ENCODE results near the gene PLEKHA6. TPM values are rescaled to one million over a fixed set of nuclear protein-coding genes. Genes with fewer than 3 reads are reported as not detected.

The PLEKHA6 gene
- total and polyA plus RNA-seq, 8 donors, result 9.5 to 23.8 (median 15.0) TPM

- no peak for TF ChIP-seq CTCF (IDR thresholded peaks at IDR 0.05)
- Histone ChIP-seq H3K4me3 (no peak overlapping the region), H3K27me3 (no peaks in the 10 kb centered on the region), H3K27ac (no peak overlapping the region), H3K36me3 (peaks cover 0 to 24% (median 0%) of the 10 kb centered on the region in 3 donors), H3K9me3 (no peaks in the 10 kb centered on the region), H3K4me1 (no peaks in the 10 kb centered on the region)
- DNase-seq (no peak), FAIRE-seq (no peak), ATAC-seq (no peak)
- 92 to 93% methylated on average over 3 of the region's 3 CpGs for WGBS, 2 donors
- intact Hi-C loops (cut with DNase I), result no loop called here
These were observed 110.8 kb downstream of the PLEKHA6 start for GRCh38 chr1:204248954-204249353.

DNA sequence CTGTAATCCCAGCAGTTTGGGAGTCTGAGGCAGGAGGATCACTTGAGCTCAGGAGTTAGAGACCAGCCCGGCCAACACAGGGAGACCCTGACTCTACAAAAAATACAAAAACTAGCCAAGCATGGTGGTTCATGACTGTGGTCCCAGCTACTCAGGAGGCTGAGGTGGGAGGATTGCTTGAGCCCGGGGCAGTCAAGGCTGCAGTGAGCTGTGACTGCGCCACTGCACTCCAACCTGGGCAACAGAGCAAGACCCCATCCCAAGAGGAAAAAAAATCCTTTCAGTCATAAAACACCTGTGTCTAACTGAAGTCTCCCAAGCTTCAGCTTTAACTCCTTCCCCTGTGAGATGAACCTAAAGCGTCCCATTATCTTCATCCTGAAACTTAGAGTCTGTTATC lies 112.9 kb downstream of the PLEKHA6 start:
- H3K36me3 ChIP-seq, result peaks cover 0 to 24% (median 0%) of the 10 kb centered on the region in 3 donors
- DNase-seq (peak in 1 of 6 donors; percentile 27), ATAC-seq (no peak), FAIRE-seq (no peak)
- WGBS, 2 donors, result 94 to 96% methylated on average over 4 of the region's 4 CpGs
- TF ChIP-seq CTCF (IDR thresholded peaks at IDR 0.05), result no peak
- H3K9me3 ChIP-seq, result no peaks in the 10 kb centered on the region
- intact Hi-C loops (cut with DNase I), result no loop called here
- no peak overlapping the region for H3K27ac ChIP-seq
- no peak overlapping the region for H3K4me3 ChIP-seq
- H3K4me1 ChIP-seq, result no peaks in the 10 kb centered on the region
- no peaks in the 10 kb centered on the region for H3K27me3 ChIP-seq

GRCh38 chr1:204242920-204243319 lies 116.8 kb downstream of the PLEKHA6 start:
- H3K36me3 ChIP-seq, result peaks cover 0 to 36% (median 0%) of the 10 kb centered on the region in 3 donors
- no peaks in the 10 kb centered on the region for H3K27me3 ChIP-seq
- no peak for FAIRE-seq
- peak in 1 of 6 donors; percentile 54 for DNase-seq
- no peaks in the 10 kb centered on the region for H3K9me3 ChIP-seq
- no peak overlapping the region for H3K27ac ChIP-seq
- no peaks in the 10 kb centered on the region for H3K4me1 ChIP-seq
- intact Hi-C loops (cut with DNase I), result no loop called here
- no peak for TF ChIP-seq CTCF (IDR thresholded peaks at IDR 0.05)
- no peak for ATAC-seq
- WGBS, 2 donors, result 96 to 97% methylated on average over 10 of the region's 10 CpGs
- H3K4me3 ChIP-seq, result no peak overlapping the region

DNA sequence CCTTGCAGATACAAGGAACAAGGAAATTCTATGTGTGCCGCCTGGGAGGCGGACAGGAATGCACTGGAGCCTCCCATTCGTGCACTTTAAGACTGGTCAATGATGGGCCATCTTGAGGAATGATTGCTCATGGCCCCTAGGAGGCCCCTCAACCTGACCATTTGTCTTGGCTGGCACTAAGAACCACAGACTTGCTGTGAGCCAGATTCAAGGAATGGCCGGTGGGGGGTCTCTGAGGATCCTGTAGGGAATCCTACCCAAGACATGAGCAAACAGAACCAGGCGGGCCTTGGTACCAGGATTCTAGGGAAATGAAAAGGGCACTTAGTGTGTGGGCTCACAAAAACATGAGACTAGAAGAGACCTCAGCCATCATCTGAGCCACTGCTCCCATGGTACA lies 117.8 kb downstream of the PLEKHA6 start:
- no peak for ATAC-seq
- TF ChIP-seq CTCF (IDR thresholded peaks at IDR 0.05), result no peak
- 93 to 95% methylated on average over 5 of the region's 5 CpGs for WGBS, 2 donors
- Histone ChIP-seq H3K9me3 (no peaks in the 10 kb centered on the region), H3K27ac (no peak overlapping the region), H3K36me3 (peaks cover 0 to 30% (median 0%) of the 10 kb centered on the region in 3 donors), H3K27me3 (no peaks in the 10 kb centered on the region), H3K4me3 (no peak overlapping the region), H3K4me1 (no peaks in the 10 kb centered on the region)
- intact Hi-C loops (cut with DNase I), result no loop called here
- no peak for FAIRE-seq
- peak in 1 of 6 donors; percentile 29 for DNase-seq

- FAIRE-seq (no peak), ATAC-seq (peak in 2 of 4 donors; percentile 36 to 63), DNase-seq (peak in 1 of 6 donors; percentile 30)
- TF ChIP-seq CTCF (IDR thresholded peaks at IDR 0.05), result no peak
- 67 to 78% methylated on average over 2 of the region's 2 CpGs for WGBS, 2 donors
- Histone ChIP-seq H3K4me3 (no peak overlapping the region), H3K9me3 (no peaks in the 10 kb centered on the region), H3K4me1 (no peaks in the 10 kb centered on the region), H3K27me3 (no peaks in the 10 kb centered on the region), H3K36me3 (peaks cover 0 to 24% (median 0%) of the 10 kb centered on the region in 3 donors), H3K27ac (no peak overlapping the region)
- intact Hi-C loops (cut with DNase I), result no loop called here
These were observed 118.7 kb downstream of the PLEKHA6 start for GRCh38 chr1:204241050-204241449.
